Peyer's patch (tissue), 4 donors: ENCODE data around the gene MRTO4.

ENCODE experiments used
- CTCF ChIP-seq, 6 experiments: fragments of 450-650 bp in 4 of 6; fragments of 200-600 bp in 2 of 6; sonication (generic) in 1 of 6; IDR thresholded peaks; one replicate each; pipeline ENCODE4 v1.5.1; 2017 to 2019; ENCODE audit warnings: antibody characterized with exemption in 6 of 6, mild to moderate bottlenecking in 3 of 6, moderate library complexity in 1 of 6
- POLR2A ChIP-seq, 2 donors: fragments of 450-650 bp; IDR thresholded peaks; one replicate each; pipeline ENCODE4 v1.5.1; 2017; ENCODE audit warnings: antibody characterized with exemption in 2 of 2, mild to moderate bottlenecking in 2 of 2, moderate library complexity in 2 of 2

GRCh38 chr1:19283891-19284290 lies 32.3 kb downstream of the MRTO4 start:
- TF ChIP-seq CTCF (IDR thresholded peaks at IDR 0.05) (no peak), POLR2A (IDR thresholded peaks at IDR 0.05) (no peak)
